Stromal cell of bone marrow (primary cell): ENCODE data around the gene CHDH.
A peak's percentile ranks its signal among the peaks of the same experiment; 100 is the strongest.

Source experiments
- DNase-seq: peaks from one replicate; pipeline ENCODE4 v3.0.0-alpha.2; 2012; ENCODE audit warnings: low read depth

CHDH gene

DNA sequence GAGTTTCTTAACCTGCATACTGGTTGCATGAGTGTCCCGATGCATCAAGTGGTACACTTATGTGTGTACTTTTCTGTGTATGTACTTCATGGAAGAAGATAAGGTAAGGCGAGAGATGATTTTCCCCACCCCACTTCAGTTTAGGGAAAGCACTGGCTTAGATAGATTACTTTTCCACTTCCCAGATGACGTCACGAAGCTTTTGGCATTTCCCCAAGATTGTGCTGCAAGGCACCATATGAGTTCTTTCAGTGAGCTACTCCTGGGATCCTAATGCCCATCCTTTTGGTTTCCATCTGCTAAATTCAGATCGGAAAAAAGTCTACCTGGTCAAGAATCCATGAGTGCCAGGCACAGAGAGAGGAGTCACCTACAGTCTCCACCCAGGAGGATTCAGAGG lies 4.7 kb upstream of the CHDH start:
- peak; percentile 7 for DNase-seq

DNA sequence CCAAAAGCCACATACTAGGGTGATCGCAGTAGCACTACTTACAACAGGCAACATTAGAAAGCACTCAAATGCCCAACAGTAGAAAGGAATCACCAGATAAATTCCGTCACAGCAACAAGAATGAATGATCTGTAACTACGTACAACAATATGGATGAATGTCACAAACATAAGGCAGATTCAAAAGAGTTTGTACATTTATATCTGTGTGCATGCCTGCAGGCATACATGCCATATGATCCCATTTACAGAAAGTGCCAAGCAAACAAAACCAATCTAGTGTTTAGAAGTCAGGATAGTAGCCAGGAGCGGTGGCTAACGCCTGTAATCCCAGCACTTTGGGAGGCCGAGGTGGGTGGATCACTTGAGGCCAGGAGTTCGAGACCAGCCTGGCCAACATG lies 3.7 kb upstream of the CHDH start:
- no peak for DNase-seq

DNA sequence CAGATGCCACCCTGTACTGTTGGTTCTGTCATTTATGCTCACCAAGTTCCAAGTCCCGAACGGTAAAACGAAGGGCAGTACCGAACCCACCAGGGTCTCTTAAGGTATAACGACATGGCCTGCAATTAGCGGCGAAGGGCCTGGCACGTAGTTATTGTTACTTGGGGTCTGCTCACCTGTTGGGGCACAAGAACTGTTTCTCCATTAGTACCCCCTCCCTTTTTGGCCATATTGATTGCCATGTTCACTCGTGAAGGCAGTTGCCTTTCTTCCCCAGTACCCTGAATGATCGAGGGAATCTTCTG lies 584 bp upstream of the CHDH start:
- DNase-seq, result no peak

DNA sequence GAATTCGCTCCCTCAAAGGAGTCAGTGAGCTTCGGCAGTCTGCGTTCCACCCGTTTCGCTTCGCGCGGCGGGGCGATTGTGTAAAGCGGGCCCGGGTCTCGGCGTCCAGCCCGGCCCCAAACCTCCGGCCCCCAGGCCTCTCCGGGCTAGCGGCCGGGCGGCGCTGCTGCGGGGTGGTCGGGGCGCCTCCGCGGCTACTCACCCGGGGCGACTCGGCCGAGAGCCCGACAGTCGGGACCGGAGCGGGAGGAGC lies 412 bp downstream of the CHDH start:
- DNase-seq, result no peak

DNA sequence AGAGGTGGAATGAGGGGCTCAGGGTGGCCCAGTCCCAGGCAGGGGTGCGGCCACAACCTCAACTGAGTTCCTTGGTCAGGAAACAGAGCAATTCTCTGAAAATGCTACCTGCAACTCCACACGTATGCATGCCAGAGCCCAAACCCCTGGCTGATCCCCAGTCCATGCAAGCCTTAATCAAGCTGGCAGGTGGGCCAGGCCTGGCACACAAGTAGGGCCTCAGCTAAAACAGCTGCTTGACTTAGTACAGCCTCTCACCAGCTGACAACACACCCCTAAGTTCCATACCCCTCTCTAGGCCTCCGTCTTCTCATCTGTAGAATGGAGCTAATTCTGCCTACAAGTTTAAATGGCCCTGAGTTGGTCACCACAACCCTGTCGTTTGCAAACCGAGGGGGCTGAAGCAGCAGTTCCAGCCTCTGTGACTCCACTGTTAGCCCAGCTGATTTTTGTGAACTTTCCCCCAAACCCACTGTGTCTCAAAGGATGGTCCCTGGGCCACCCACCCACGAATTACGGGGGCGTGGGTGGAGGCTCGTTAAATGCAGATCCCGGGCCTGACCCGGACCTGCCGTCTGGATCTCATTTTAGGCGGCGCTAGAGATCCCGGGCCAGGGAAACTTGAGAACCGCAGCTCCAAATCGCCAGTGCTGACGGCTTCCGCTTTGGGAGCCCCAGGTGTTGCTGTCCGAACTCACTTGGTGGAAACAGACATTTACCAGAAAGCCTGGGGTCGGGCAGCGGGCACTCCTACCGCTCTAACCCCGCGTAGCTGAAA lies 927 bp downstream of the CHDH start:
- DNase-seq, result peak; percentile 22

DNA sequence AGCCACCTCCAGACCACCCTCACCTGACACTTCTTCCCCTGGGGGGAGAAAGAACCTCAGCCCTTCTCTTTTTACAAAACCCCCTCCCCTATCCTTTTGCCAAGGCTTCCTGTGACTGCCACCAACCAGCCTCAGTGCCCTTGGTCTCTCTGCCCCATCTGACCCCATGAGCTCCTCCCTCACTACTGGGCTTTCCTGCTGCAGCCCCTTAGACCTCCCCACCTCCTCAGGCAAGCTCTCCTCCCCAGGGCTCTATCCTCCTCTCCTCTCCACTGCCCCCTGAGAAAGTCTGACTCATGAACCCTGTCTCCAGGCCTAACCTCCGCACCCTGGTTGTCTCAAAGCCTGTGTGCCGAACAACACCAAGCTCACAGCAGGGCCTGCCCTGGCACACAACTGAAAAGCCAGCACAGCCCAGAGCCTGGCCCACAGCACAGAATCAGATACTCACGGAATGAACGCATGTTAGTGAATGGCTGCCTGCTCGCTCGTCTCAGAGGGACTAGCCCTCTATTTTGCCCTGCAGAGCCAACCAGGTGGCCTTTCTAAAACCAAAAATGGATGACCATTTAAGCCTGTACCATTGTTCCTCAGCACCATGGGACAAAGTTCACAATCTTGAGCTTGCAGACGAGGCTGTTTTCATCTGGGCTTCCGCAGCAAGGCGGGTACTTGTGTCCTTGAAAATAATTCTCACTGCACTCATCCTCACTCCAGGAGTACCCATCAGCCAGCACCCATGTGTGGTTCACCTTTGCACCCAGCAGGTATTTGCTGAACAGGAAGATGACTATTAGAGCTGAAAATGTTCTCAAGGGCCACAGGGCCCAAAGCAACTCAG lies 1.7 kb downstream of the CHDH start:
- no peak for DNase-seq

DNA sequence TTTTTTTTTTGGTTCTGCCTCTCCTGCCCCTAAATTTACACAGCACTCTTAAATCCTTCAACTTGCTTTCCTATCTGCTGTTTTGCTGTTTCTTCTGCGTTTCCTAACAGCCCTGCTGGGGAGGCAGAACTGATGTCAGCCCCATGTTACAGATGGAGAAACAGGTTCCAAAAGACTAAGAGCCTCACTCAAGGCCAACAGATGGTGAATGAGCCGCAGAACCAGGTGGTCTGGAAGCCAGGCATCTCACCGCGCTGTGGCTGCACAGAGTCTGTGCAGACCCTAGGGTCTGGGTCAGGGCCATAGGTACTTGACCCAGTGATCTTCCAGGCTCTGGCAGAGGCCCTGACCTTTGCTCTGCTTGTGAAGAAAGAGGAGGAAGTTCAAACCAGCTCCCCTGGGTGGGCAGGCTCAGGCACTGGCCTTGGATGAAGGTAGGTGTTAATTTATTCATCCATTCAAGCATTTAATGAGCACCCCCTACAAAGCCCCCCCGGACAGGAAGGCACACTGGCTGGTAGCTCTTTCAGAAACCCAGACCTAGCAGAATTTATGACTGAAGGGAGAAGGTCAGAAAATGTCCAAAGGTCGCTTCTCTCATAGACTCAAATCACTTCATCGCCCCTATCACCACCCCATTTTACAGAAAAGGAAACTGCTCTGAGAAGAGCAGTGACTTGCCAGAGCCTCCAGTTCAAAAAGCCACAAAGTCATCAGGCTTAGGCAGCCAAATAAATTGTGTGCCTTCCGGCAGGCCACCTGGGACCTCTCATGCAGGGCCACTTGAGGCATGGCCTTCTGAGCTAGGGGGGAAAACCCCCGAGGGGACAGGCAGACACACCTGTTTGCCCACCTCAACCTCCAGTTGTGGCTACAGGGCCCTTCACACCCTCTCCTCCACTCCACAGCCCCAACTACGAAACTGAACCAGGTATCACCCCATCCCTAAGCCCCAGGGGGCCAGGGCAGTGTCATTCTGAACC lies 2.7 kb downstream of the CHDH start:
- DNase-seq, result no peak

DNA sequence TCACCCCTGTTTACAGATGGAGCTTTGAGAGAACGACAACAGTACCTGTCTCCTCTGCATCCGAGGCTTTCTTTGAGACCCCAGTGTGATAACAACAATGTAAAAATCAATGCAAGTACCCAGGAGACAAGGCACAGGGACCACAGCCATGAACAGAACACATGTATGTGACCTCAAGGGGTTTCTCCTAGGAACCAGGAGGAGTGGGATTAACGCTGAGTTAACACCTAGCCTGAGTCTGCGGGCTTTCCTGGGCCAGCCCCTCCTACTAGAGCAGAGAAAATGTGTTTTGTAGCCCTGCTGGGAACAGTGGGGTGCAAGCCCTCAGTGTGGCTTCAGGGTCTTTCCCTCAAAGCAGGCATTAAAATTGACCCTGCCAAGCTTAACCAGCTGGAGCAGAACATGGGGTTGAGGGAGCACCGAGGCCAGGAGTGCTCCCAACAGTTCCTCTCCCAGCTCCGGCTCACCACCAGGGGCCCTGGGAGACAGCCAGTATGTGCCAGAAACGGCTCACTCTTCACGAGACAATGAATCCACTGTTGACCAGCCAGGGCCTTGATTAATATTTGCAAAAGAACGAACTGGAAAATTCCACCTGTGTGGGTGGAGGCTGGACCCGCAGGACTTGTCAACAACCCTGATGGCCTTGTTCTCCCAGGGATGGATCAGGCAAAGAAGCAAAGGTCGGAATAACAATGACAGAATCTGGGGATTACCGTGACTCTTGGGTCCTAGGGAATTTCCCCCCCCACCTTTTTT lies 3.6 kb downstream of the CHDH start:
- no peak for DNase-seq

DNA sequence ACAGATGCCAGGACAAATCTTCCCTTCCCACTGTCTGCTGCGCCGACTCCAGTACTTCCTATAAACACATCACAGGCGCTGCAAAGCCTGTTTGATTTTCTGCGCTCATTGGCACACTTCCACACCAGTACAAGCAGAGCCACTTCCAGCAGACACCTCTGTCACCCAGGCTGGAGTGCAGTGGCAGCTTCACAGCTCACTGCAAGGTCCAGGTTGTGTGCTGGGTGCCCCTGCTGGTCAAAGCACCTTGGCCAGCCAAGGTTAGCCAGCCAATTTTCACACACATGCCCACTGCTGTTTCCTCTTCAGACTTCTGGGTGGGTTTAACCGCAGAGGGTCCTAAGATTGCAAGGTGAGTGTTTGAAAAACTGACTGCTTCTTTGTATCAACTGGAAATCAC lies 4.9 kb downstream of the CHDH start:
- DNase-seq, result no peak

DNA sequence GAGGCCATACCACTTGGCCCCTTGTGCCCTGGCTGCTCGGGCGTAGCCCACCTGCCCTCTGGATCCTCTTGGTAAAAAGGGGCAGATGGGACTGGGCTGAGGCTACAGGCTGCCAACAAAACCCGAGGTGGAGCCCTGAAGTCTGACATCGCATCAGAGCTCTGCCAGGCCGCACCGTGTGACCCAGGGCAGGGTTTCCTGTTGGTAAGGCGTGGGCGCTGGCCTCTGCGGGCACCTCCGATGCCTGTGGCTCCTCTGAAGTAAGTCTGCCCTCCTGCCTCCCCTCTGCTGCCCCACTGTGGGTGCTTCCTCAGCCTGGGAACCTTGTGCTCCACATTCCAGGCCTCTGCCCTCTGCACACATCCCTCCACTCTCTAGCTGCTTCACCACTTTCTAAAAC lies 8.9 kb downstream of the CHDH start:
- DNase-seq, result no peak

DNA sequence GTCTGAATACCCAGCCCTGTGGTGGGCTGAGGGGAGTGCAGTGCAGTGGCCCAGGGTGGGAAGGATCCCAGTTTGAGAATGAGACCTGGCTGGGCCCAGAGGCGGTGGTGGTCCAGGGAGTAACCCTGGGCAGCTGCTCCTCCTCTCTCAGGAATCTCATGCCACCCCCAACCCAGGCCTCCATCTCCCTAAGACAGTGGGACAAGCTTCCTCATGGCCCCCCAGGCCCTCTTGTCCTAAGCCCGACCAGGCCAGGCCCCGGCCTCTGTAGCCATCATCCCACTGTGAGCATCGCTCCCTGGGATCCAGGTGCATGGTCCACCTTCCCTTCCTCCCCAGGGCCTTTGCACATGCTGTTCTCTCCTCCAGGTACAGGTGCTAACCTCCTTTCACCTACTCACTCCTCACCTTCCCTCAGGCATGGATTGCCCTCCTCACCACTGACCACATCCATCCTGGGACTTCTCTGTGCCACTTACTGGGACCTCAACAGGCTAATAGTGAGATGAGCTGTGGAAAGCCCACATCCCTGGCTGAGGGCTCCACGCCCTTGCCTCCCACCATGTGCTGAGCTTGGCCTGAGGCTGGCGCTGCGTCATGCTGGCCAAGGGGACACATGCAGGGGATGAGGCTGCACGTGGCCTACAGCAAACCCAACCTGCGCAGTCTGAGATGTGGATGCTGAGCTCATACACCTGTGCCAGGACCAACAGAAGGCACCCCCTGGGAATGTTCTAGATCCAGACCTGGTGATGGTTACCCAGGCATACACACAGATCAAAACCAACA lies 9.9 kb downstream of the CHDH start:
- DNase-seq, result no peak

DNA sequence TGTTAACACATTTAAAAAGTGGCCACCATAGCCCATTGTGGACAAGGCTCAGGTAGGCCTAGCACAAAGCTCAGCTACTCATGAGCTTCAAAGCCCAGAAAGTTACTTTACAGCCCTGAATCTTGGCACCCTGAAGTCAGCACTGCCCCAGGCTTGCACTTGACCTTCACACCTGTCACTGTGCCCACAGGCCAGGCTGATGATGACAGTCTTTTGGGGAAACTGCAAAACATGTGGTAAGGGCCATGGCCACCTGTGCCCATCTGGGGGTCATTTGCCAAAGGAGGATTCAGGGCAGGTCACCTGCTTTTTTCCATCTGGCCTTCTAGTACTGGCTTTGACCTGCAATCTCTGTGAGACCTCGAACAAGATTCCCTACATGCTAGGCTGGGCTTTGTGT lies 11.0 kb downstream of the CHDH start:
- DNase-seq, result no peak

DNA sequence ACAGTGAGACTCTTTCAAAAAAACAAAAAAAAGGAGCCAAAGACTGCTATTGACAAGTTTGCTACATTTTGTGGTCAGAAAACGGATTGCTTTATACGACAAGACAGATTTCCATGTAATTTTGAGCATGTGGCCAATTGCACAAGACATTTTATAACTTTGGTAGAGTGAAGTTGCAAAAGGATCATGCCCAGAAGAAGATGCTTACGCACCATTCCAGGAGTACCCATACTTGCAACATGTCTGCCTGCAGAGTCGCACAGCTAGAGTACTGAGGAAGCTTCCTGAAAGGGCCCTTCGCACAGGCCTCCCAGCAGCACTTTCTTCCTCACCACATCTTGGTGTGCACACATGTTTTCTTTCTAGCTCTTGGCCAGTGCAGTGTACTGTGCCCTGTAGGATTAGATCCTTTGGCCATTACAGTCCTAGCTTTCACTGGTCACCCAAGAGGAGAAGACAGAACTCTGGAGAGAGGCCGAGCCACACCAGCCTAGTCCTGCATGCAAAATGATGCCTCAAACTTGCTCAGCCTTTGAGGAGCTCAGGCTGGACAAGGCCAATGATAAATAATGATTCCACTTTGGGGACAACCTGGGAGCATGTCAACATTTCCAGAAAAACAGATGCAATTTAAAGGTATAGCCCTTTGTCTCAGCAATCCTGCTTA lies 11.7 kb downstream of the CHDH start:
- DNase-seq, result no peak

DNA sequence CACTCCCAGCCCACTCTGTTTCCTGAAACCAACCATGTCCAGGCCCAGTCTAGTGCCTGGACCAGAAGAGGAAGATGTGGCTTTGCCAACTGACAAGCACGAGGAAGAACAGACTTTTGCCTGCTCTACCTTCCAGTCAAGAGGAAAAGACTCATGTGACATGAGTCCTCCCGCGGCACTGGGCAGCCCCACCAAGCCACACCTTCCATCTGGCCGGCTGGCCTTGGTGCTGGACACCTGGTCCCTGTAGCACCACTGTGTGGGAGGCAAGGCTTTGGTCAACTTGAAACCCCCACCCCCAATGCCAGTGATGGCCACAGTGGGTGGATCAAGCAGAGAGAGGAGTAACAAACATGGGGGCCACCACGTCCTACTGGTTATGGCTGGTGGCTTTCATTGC lies 12.5 kb downstream of the CHDH start:
- DNase-seq, result no peak

DNA sequence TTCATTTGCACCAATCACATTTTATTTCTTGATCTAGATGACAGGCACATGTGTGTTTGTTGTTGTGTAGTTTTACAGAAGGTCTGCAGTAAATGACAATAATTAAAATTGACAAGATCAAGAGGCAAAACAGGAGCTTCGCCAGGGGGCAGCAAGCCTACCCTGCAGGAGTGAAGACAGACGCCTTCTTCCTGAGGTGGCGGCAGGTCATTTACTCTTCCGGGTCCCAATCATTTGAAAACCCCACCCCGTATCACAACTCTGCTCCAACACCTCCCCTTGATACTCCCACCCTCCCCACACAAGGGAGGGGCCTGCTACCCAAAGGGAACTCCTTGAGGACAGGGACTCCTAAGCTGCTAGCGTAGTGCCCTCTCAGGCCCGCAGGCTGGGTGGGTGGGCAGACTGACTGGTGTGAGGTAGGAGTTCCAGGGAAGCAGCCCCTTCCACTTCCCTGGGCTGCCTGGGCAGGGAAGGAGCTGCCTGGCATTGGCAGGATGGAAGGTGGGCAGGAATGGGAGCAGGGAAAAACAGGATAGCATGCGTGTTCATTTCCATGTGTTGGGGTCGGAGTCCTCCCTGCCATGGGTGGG lies 13.1 kb downstream of the CHDH start:
- DNase-seq, result no peak

DNA sequence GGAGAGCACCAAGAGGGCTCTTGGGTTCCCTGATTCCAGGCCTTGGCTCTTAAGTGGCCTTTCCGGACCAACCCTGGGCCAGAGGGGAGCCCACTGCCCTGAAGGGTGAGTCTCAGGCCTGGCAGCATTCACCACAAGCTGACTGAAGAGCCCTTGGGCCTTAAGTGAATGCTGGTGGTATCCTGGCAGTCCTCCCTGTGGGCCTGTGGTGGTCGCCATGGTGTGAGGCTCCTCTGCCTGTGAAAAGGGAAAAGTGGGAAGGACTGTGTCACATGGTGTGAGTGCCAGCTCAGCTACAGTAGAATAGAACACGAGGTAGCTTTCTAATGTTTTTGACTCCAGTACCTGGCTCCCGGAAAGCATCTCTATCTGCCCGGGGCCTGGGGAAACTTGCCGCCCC lies 15.3 kb downstream of the CHDH start:
- no peak for DNase-seq

DNA sequence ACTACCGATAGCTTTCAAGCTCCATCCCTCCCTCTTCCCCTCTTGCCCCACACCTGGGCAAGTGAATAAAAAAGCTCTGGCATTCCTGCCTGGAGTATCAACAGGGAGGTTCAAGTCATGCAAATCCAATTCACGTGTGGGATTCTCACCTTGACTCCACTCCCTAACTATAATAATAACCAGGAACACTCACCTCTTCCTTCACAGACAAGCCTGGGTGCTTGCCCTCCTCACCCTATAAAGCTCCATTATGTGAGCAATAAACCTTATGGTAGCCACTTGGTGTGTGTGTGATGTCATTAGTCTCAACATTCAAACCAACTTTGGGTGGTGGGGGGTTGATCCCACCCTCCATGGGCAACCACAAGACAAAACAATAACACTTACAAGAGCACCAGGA lies 16.6 kb downstream of the CHDH start:
- DNase-seq, result no peak

DNA sequence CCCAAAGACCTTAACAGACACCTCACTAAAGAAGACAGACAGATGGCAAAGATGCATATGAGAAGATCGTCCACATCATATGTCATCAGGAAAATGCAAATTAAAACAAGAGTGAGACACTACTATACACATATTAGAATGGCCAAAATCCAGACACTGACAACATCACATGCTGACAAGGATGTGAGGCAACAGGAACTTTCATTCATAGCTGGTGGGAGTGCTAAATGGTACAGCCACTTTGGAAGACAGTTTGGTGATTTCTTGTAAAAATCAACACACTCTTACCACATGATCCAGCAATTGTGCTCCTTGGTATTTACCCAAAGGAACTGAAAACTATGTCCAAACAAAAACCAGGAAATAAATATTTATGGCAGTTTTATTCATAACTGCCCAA lies 17.6 kb downstream of the CHDH start:
- no peak for DNase-seq

DNA sequence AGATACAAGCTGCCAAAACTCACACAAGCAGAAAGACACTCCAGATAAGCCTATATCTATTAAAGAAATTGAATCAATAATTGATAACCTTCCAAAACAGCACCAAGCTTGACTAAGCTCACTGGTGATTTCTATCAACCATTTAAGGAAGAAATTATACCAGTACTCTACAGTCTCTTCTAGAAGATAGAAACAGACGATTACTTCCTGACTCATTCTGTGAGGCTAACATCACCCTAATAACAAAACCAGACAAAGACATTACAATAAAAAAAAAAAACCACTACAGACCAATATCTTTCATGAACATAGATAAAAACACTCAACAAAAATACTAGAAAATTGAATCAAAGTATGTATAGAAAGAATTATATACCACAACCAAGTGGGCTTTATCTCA lies 20.2 kb downstream of the CHDH start:
- DNase-seq, result no peak

DNA sequence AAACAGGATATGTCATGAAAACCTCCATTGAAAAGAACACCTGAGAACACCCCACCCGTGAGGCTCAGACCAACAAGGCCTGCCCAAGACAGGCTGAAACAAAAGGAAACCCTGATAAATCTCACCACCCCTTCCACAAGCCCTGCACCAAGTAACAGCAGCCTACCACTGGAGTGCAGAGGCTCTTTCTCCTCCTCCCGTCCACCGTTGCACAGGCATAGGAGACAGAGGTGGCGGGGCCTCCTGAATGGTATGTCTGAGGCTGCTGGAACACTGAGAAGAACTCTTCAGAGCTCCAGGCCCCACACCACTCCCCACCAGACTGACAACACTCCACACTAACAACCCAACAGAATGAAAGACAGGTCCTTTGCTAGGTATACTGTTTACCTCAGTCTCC lies 21.4 kb downstream of the CHDH start:
- no peak for DNase-seq
